ENCODE data around the gene POLR2A.

The POLR2A gene

GRCh38 chr17:7440834-7441195, 43.4 kb upstream of the POLR2A start:
- Histone ChIP-seq H3K27me3 (ENCODE audit: control insufficient read depth in 1 of 2, insufficient read depth in 2 of 2, low read length in 2 of 2) (peaks cover 65 to 77% of the 10 kb centered on the region in 2 donors), H3K36me3 (ENCODE audit: control insufficient read depth in 2 of 2, insufficient read depth in 2 of 2, low read length in 2 of 2) (no peaks in the 10 kb centered on the region), H3K9ac (ENCODE audit: low read length in 2 of 2) (no peak overlapping the region), H3K4me1 (ENCODE audit: control insufficient read depth, insufficient read depth, low read length) (peaks cover 48% of the 10 kb centered on the region), H3K27ac (ENCODE audit: low read length) (no peak overlapping the region), H3K4me3 (ENCODE audit: low read length in 2 of 2) (no peak overlapping the region), H3K9me3 (ENCODE audit: control insufficient read depth in 2 of 2, low read length in 2 of 2) (no peaks in the 10 kb centered on the region)

- no peak overlapping the region for H3K4me3 ChIP-seq (ENCODE audit: low read length in 2 of 2)
- peaks cover 64 to 77% of the 10 kb centered on the region in 2 donors for H3K27me3 ChIP-seq (ENCODE audit: control insufficient read depth in 1 of 2, insufficient read depth in 2 of 2, low read length in 2 of 2)
- peaks cover 44% of the 10 kb centered on the region for H3K4me1 ChIP-seq (ENCODE audit: control insufficient read depth, insufficient read depth, low read length)
Measured at GRCh38 chr17:7441266-7441665, 42.9 kb upstream of the POLR2A start.

GRCh38 chr17:7442142-7442541, 42.0 kb upstream of the POLR2A start:
- peaks cover 66 to 82% of the 10 kb centered on the region in 2 donors for H3K27me3 ChIP-seq (ENCODE audit: control insufficient read depth in 1 of 2, insufficient read depth in 2 of 2, low read length in 2 of 2)
- no peaks in the 10 kb centered on the region for H3K9me3 ChIP-seq (ENCODE audit: control insufficient read depth in 2 of 2, low read length in 2 of 2)
- no peaks in the 10 kb centered on the region for H3K36me3 ChIP-seq (ENCODE audit: control insufficient read depth in 2 of 2, insufficient read depth in 2 of 2, low read length in 2 of 2)
- H3K4me1 ChIP-seq (ENCODE audit: control insufficient read depth, insufficient read depth, low read length), result peaks cover 41% of the 10 kb centered on the region
- H3K4me3 ChIP-seq (ENCODE audit: low read length in 2 of 2), result no peak overlapping the region
- no peak overlapping the region for H3K9ac ChIP-seq (ENCODE audit: low read length in 2 of 2)
- no peak overlapping the region for H3K27ac ChIP-seq (ENCODE audit: low read length)

More at GRCh38 chr17:7441266-7441665, 42.9 kb upstream of the POLR2A start:
- H3K36me3 ChIP-seq (ENCODE audit: control insufficient read depth in 2 of 2, insufficient read depth in 2 of 2, low read length in 2 of 2), result no peaks in the 10 kb centered on the region
- no peak overlapping the region for H3K27ac ChIP-seq (ENCODE audit: low read length)
- H3K9me3 ChIP-seq (ENCODE audit: control insufficient read depth in 2 of 2, low read length in 2 of 2), result no peaks in the 10 kb centered on the region
- no peak overlapping the region for H3K9ac ChIP-seq (ENCODE audit: low read length in 2 of 2)

GRCh38 chr17:7443499-7444485, 40.4 kb upstream of the POLR2A start:
- Histone ChIP-seq H3K4me1 (ENCODE audit: control insufficient read depth, insufficient read depth, low read length) (peaks cover 28% of the 10 kb centered on the region), H3K27ac (ENCODE audit: low read length) (no peak overlapping the region), H3K36me3 (ENCODE audit: control insufficient read depth in 2 of 2, insufficient read depth in 2 of 2, low read length in 2 of 2) (no peaks in the 10 kb centered on the region), H3K27me3 (ENCODE audit: control insufficient read depth in 1 of 2, insufficient read depth in 2 of 2, low read length in 2 of 2) (peaks cover 63 to 75% of the 10 kb centered on the region in 2 donors), H3K9ac (ENCODE audit: low read length in 2 of 2) (no peak overlapping the region), H3K4me3 (ENCODE audit: low read length in 2 of 2) (no peak overlapping the region), H3K9me3 (ENCODE audit: control insufficient read depth in 2 of 2, low read length in 2 of 2) (no peaks in the 10 kb centered on the region)

GRCh38 chr17:7444682-7445618, 39.2 kb upstream of the POLR2A start, which contains the start of gene CHRNB1:
Gene CHRNB1, plus strand, starts transcription at chr17:7445061. Its CDS starts 67 bp downstream, at chr17:7445128.
- Histone ChIP-seq H3K36me3 (ENCODE audit: control insufficient read depth in 2 of 2, insufficient read depth in 2 of 2, low read length in 2 of 2) (no peaks in the 10 kb centered on the region), H3K4me1 (ENCODE audit: control insufficient read depth, insufficient read depth, low read length) (peaks cover 22% of the 10 kb centered on the region), H3K4me3 (ENCODE audit: low read length in 2 of 2) (peak within 1 kb of the TSS; percentile 19 to 57), H3K27me3 (ENCODE audit: control insufficient read depth in 1 of 2, insufficient read depth in 2 of 2, low read length in 2 of 2) (peaks cover 56 to 64% of the 10 kb centered on the region in 2 donors), H3K9ac (ENCODE audit: low read length in 2 of 2) (no peak within 1 kb of the TSS), H3K9me3 (ENCODE audit: control insufficient read depth in 2 of 2, low read length in 2 of 2) (no peaks in the 10 kb centered on the region), H3K27ac (ENCODE audit: low read length) (no peak within 1 kb of the TSS)

- Histone ChIP-seq H3K36me3 (ENCODE audit: control insufficient read depth in 2 of 2, insufficient read depth in 2 of 2, low read length in 2 of 2) (no peaks in the 10 kb centered on the region), H3K27ac (ENCODE audit: low read length) (no peak overlapping the region), H3K4me1 (ENCODE audit: control insufficient read depth, insufficient read depth, low read length) (peaks cover 15% of the 10 kb centered on the region), H3K9ac (ENCODE audit: low read length in 2 of 2) (no peak overlapping the region), H3K4me3 (ENCODE audit: low read length in 2 of 2) (peak overlapping the region in 1 of 2 donors; percentile 19), H3K9me3 (ENCODE audit: control insufficient read depth in 2 of 2, low read length in 2 of 2) (no peaks in the 10 kb centered on the region), H3K27me3 (ENCODE audit: control insufficient read depth in 1 of 2, insufficient read depth in 2 of 2, low read length in 2 of 2) (peaks cover 50 to 57% of the 10 kb centered on the region in 2 donors)
Measured at GRCh38 chr17:7445619-7445968, 38.6 kb upstream of the POLR2A start.

GRCh38 chr17:7448461-7448860, 35.7 kb upstream of the POLR2A start:
- peaks cover 32 to 42% of the 10 kb centered on the region in 2 donors for H3K27me3 ChIP-seq (ENCODE audit: control insufficient read depth in 1 of 2, insufficient read depth in 2 of 2, low read length in 2 of 2)
- H3K4me1 ChIP-seq (ENCODE audit: control insufficient read depth, insufficient read depth, low read length), result peaks cover 12% of the 10 kb centered on the region
- H3K36me3 ChIP-seq (ENCODE audit: control insufficient read depth in 2 of 2, insufficient read depth in 2 of 2, low read length in 2 of 2), result no peaks in the 10 kb centered on the region
- no peak overlapping the region for H3K4me3 ChIP-seq (ENCODE audit: low read length in 2 of 2)
- no peaks in the 10 kb centered on the region for H3K9me3 ChIP-seq (ENCODE audit: control insufficient read depth in 2 of 2, low read length in 2 of 2)
- H3K27ac ChIP-seq (ENCODE audit: low read length), result no peak overlapping the region
- no peak overlapping the region for H3K9ac ChIP-seq (ENCODE audit: low read length in 2 of 2)

- no peaks in the 10 kb centered on the region for H3K27me3 ChIP-seq (ENCODE audit: control insufficient read depth in 1 of 2, insufficient read depth in 2 of 2, low read length in 2 of 2)
- H3K36me3 ChIP-seq (ENCODE audit: control insufficient read depth in 2 of 2, insufficient read depth in 2 of 2, low read length in 2 of 2), result peaks cover 0 to 6% of the 10 kb centered on the region in 2 donors
- H3K4me1 ChIP-seq (ENCODE audit: control insufficient read depth, insufficient read depth, low read length), result no peaks in the 10 kb centered on the region
- no peak overlapping the region for H3K9ac ChIP-seq (ENCODE audit: low read length in 2 of 2)
- H3K9me3 ChIP-seq (ENCODE audit: control insufficient read depth in 2 of 2, low read length in 2 of 2), result no peaks in the 10 kb centered on the region
- H3K27ac ChIP-seq (ENCODE audit: low read length), result peak overlapping the region; percentile 18
- H3K4me3 ChIP-seq (ENCODE audit: low read length in 2 of 2), result no peak overlapping the region
Measured at GRCh38 chr17:7459961-7460545, 24.1 kb upstream of the POLR2A start.

- H3K27ac ChIP-seq (ENCODE audit: low read length), result no peak overlapping the region
Measured at GRCh38 chr17:7460850-7461660, 23.1 kb upstream of the POLR2A start.

More at GRCh38 chr17:7460850-7461660, 23.1 kb upstream of the POLR2A start:
- no peak overlapping the region for H3K4me3 ChIP-seq (ENCODE audit: low read length in 2 of 2)
- peaks cover 0 to 6% of the 10 kb centered on the region in 2 donors for H3K36me3 ChIP-seq (ENCODE audit: control insufficient read depth in 2 of 2, insufficient read depth in 2 of 2, low read length in 2 of 2)
- H3K4me1 ChIP-seq (ENCODE audit: control insufficient read depth, insufficient read depth, low read length), result peaks cover 4% of the 10 kb centered on the region
- no peak overlapping the region for H3K9ac ChIP-seq (ENCODE audit: low read length in 2 of 2)
- no peaks in the 10 kb centered on the region for H3K27me3 ChIP-seq (ENCODE audit: control insufficient read depth in 1 of 2, insufficient read depth in 2 of 2, low read length in 2 of 2)
- H3K9me3 ChIP-seq (ENCODE audit: control insufficient read depth in 2 of 2, low read length in 2 of 2), result no peaks in the 10 kb centered on the region
